Panc1 (cell line): ENCODE data around the gene LRP4. TPM values are rescaled to one million over a fixed set of nuclear protein-coding genes. Genes with fewer than 3 reads are reported as not detected.

ENCODE experiments used
- ATAC-seq: fragments of 200-7000 bp; cut with Tn5 transposase; 2 replicates; pipeline ENCODE4 v1.9.1; 2020; ENCODE audit warnings: mild to moderate bottlenecking, moderate library complexity
- BruUV-seq: library from RNA; stranded (reverse); fragments of 400-500 nt; replicated peaks from 2 replicates; lab custom pipeline; 2021; lab: Mats Ljungman, UMichigan
- CTCF ChIA-PET: fragments of 300-600 bp; sonication (Branson Sonifier 250); formaldehyde crosslinking; loops from one replicate; lab custom pipeline; 2022; ENCODE audit warnings: antibody characterized with exemption; lab: Charles Lee
- POLR2A ChIA-PET: fragments of 300-600 bp; sonication (Branson Sonifier 250); formaldehyde crosslinking; loops from one replicate; lab custom pipeline; 2022; ENCODE audit warnings: antibody characterized with exemption; lab: Charles Lee
- DNase-seq: peaks from one replicate; pipeline ENCODE4 v3.0.0-alpha.2; 2010; ENCODE audit warnings: low read depth, low spot score
- H3K27ac ChIP-seq: 2 replicates; pipeline ENCODE4 v1.5.1; 2011; ENCODE audit warnings: mild to moderate bottlenecking, low read length, inconsistent platforms
- H3K27me3 ChIP-seq: fragments of 200-500 bp; sonication (Bioruptor generic); 2 replicates; pipeline ENCODE4 v1.6.0; 2014; ENCODE audit warnings: low read length, inconsistent platforms; ENCODE audit not compliant: control insufficient read depth, insufficient read depth
- H3K36me3 ChIP-seq: fragments of 200-500 bp; sonication (Bioruptor generic); 2 replicates; pipeline ENCODE4 v1.5.1; 2014; ENCODE audit warnings: inconsistent platforms, mild to moderate bottlenecking, low read length, moderate library complexity; ENCODE audit not compliant: control insufficient read depth, insufficient read depth
- H3K4me1 ChIP-seq: 2 replicates; pipeline ENCODE4 v1.5.1; 2011; ENCODE audit warnings: inconsistent platforms, mild to moderate bottlenecking, low read length, moderate library complexity; ENCODE audit not compliant: control insufficient read depth, insufficient read depth
- H3K4me3 ChIP-seq, 2 experiments: 2 replicates each; pipeline ENCODE4 v1.5.1; 2011 to 2012; ENCODE audit warnings: low read depth in 2 of 2, low read length in 2 of 2, mild to moderate bottlenecking in 2 of 2, inconsistent platforms in 1 of 2, moderate library complexity in 1 of 2
- H3K9me3 ChIP-seq: fragments of 200-500 bp; sonication (Bioruptor generic); 2 replicates; pipeline ENCODE4 v1.5.1; 2014; ENCODE audit warnings: low read depth, mild to moderate bottlenecking, inconsistent platforms, low read length, moderate library complexity; ENCODE audit not compliant: control insufficient read depth, insufficient read depth
- CTCF ChIP-seq: fragments of 450-650 bp; IDR thresholded peaks from 2 replicates; pipeline ENCODE4 v1.5.1; 2017; ENCODE audit warnings: mild to moderate bottlenecking
- POLR2AphosphoS5 ChIP-seq: IDR thresholded peaks from 2 replicates; pipeline ENCODE4 v1.6.1; 2012; ENCODE audit warnings: mild to moderate bottlenecking, low read depth, low read length, moderate library complexity
- REST ChIP-seq, 2 experiments: IDR thresholded peaks; 2 replicates each; pipeline ENCODE4 v1.6.1; 2011 to 2012; ENCODE audit warnings: low read depth in 2 of 2, control low read depth in 1 of 2, low read length in 1 of 2, mild to moderate bottlenecking in 1 of 2, moderate library complexity in 1 of 2; ENCODE audit not compliant: insufficient read depth in 1 of 2
- SIN3A ChIP-seq: IDR thresholded peaks from 2 replicates; pipeline ENCODE4 v1.6.1; 2012; ENCODE audit warnings: low read depth, mild to moderate bottlenecking, low read length, moderate library complexity, borderline replicate concordance; ENCODE audit not compliant: insufficient read depth
- TCF7L2 ChIP-seq: IDR thresholded peaks from 2 replicates; pipeline ENCODE4 v1.6.1; 2011; ENCODE audit warnings: mild to moderate bottlenecking, low read depth, low read length, inconsistent platforms
- in situ Hi-C: cut with HindIII; loops from 2 replicates; pipeline ENCODE4 v1.10.0; 2016; ENCODE audit warnings: low sequenced_read_pairs, low pct_unique_long_range_greater_than_20kb
- intact Hi-C: fragments of 100-400 bp; cut with micrococcal nuclease; formaldehyde crosslinking; loops from one replicate; pipeline ENCODE4 v1.10.0; 2022; ENCODE audit not compliant: unreplicated experiment
- total RNA-seq: library from RNA; stranded (reverse); gene quantifications from one replicate; pipeline ENCODE4 v1.2.1, GENCODE V29; 2021; ENCODE audit not compliant: unreplicated experiment

LRP4 gene
- total RNA-seq, 1 experiment from 2014 or later: 11.7 TPM

GRCh38 chr11:46860218-46860617 is 58.1 kb downstream of the LRP4 start:
- no TSS peak for BruUV-seq
- Histone ChIP-seq H3K4me1 (no peaks in the 10 kb centered on the region), H3K4me3 (no peak overlapping the region), H3K36me3 (no peaks in the 10 kb centered on the region), H3K9me3 (no peaks in the 10 kb centered on the region), H3K27ac (no peak overlapping the region), H3K27me3 (no peaks in the 10 kb centered on the region)
- ATAC-seq: no peak
- intact Hi-C loops: no loop called here
- DNase-seq: no peak
- in situ Hi-C loops: no loop called here
- TF ChIP-seq TCF7L2 (no peak), REST (IDR thresholded peaks at IDR 0.05; ENCODE audit: insufficient read depth in 1 of 2, low read depth in 2 of 2, low read length in 1 of 2) (no peak), CTCF (no peak), SIN3A (no peak), POLR2AphosphoS5 (no peak)
- ChIA-PET CTCF (no interaction called here), POLR2A (no interaction called here)

- TF ChIP-seq CTCF (no peak), TCF7L2 (no peak), POLR2AphosphoS5 (no peak), REST (IDR thresholded peaks at IDR 0.05; ENCODE audit: insufficient read depth in 1 of 2, low read depth in 2 of 2, low read length in 1 of 2) (no peak), SIN3A (no peak)
- Histone ChIP-seq H3K36me3 (no peaks in the 10 kb centered on the region), H3K9me3 (no peaks in the 10 kb centered on the region), H3K4me3 (no peak overlapping the region), H3K27me3 (no peaks in the 10 kb centered on the region), H3K4me1 (no peaks in the 10 kb centered on the region), H3K27ac (no peak overlapping the region)
- ATAC-seq (no peak), DNase-seq (no peak)
- no TSS peak for BruUV-seq
- intact Hi-C loops: no loop called here
- ChIA-PET CTCF (no interaction called here), POLR2A (no interaction called here)
- in situ Hi-C loops: no loop called here
These were observed 59.3 kb downstream of the LRP4 start for GRCh38 chr11:46858920-46859546.
